ENCODE data around the gene RELT. TPM values are rescaled to one million over a fixed set of nuclear protein-coding genes. Genes with fewer than 3 reads are reported as not detected.

RELT gene
- total and polyA plus RNA-seq, 2 experiments from 2014 or later = 2.0 to 6.3 TPM

DNA sequence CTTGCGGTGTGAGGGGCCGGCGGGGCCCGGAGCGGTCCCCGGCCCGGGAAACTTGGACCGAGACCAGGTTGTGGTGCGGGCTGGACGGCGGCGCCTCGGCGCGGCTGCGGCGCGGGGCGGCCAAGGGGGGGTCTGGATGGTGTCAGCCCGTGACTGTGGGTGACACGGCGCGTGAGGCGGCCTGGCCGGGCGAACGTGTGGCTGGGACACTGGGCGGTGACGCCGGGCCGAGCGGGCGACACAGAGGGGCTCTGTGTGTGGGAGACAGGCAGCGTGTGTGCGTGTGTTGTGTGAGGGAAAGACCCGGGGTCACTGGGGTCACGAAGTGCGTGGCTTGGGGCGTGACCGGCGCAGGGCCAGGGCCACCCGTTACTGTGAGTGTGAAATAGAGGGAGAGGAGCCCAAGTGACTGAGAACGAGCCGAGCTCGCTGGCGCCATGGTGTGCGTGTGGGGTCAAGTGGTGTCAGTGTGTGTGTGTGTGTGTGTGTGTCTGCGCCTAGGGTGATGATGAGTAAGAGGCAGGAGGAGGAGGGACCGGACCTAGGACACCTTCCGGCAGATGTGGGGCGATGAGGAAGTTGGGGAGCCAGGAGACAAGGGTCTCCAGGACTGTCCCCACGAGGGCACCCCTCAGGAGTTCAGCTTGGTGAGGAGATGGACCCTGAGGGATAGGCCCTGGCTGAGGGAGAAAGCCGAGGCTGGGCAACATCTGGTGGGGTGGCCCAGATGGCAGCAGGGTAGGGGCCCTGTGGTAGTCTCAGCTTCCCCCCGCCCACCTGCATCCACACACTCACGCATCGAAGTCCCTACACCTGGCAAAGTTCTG is 817 bp downstream of the RELT start (continued):
- TF ChIP-seq, protein P1, sequence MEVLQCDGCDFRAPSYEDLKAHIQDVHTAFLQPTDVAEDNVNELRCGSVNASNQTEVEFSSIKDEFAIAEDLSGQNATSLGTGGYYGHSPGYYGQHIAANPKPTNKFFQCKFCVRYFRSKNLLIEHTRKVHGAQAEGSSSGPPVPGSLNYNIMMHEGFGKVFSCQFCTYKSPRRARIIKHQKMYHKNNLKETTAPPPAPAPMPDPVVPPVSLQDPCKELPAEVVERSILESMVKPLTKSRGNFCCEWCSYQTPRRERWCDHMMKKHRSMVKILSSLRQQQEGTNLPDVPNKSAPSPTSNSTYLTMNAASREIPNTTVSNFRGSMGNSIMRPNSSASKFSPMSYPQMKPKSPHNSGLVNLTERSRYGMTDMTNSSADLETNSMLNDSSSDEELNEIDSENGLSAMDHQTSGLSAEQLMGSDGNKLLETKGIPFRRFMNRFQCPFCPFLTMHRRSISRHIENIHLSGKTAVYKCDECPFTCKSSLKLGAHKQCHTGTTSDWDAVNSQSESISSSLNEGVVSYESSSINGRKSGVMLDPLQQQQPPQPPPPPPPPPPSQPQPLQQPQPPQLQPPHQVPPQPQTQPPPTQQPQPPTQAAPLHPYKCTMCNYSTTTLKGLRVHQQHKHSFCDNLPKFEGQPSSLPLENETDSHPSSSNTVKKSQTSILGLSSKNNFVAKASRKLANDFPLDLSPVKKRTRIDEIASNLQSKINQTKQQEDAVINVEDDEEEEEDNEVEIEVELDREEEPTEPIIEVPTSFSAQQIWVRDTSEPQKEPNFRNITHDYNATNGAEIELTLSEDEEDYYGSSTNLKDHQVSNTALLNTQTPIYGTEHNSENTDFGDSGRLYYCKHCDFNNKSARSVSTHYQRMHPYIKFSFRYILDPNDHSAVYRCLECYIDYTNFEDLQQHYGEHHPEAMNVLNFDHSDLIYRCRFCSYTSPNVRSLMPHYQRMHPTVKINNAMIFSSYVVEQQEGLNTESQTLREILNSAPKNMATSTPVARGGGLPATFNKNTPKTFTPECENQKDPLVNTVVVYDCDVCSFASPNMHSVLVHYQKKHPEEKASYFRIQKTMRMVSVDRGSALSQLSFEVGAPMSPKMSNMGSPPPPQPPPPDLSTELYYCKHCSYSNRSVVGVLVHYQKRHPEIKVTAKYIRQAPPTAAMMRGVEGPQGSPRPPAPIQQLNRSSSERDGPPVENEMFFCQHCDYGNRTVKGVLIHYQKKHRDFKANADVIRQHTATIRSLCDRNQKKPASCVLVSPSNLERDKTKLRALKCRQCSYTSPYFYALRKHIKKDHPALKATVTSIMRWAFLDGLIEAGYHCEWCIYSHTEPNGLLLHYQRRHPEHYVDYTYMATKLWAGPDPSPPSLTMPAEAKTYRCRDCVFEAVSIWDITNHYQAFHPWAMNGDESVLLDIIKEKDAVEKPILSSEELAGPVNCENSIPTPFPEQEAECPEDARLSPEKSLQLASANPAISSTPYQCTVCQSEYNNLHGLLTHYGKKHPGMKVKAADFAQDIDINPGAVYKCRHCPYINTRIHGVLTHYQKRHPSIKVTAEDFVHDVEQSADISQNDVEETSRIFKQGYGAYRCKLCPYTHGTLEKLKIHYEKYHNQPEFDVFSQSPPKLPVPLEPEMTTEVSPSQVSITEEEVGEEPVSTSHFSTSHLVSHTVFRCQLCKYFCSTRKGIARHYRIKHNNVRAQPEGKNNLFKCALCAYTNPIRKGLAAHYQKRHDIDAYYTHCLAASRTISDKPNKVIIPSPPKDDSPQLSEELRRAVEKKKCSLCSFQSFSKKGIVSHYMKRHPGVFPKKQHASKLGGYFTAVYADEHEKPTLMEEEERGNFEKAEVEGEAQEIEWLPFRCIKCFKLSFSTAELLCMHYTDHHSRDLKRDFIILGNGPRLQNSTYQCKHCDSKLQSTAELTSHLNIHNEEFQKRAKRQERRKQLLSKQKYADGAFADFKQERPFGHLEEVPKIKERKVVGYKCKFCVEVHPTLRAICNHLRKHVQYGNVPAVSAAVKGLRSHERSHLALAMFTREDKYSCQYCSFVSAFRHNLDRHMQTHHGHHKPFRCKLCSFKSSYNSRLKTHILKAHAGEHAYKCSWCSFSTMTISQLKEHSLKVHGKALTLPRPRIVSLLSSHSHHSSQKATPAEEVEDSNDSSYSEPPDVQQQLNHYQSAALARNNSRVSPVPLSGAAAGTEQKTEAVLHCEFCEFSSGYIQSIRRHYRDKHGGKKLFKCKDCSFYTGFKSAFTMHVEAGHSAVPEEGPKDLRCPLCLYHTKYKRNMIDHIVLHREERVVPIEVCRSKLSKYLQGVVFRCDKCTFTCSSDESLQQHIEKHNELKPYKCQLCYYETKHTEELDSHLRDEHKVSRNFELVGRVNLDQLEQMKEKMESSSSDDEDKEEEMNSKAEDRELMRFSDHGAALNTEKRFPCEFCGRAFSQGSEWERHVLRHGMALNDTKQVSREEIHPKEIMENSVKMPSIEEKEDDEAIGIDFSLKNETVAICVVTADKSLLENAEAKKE (CRISPR knock-in tag; IDR thresholded peaks at IDR 0.05) = no peak
- TF ChIP-seq CREB1 (CRISPR knock-in tag; IDR thresholded peaks at IDR 0.05; ENCODE audit: low read depth) = no peak
- TF ChIP-seq NANOG (IDR thresholded peaks at IDR 0.05; ENCODE audit: borderline replicate concordance) = no peak
- no peak for TF ChIP-seq STAT1 (IDR thresholded peaks at IDR 0.05; ENCODE audit: unreplicated experiment)
- TF ChIP-seq, protein P2, sequence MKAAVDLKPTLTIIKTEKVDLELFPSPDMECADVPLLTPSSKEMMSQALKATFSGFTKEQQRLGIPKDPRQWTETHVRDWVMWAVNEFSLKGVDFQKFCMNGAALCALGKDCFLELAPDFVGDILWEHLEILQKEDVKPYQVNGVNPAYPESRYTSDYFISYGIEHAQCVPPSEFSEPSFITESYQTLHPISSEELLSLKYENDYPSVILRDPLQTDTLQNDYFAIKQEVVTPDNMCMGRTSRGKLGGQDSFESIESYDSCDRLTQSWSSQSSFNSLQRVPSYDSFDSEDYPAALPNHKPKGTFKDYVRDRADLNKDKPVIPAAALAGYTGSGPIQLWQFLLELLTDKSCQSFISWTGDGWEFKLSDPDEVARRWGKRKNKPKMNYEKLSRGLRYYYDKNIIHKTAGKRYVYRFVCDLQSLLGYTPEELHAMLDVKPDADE (IDR thresholded peaks at IDR 0.05) = no peak

DNA sequence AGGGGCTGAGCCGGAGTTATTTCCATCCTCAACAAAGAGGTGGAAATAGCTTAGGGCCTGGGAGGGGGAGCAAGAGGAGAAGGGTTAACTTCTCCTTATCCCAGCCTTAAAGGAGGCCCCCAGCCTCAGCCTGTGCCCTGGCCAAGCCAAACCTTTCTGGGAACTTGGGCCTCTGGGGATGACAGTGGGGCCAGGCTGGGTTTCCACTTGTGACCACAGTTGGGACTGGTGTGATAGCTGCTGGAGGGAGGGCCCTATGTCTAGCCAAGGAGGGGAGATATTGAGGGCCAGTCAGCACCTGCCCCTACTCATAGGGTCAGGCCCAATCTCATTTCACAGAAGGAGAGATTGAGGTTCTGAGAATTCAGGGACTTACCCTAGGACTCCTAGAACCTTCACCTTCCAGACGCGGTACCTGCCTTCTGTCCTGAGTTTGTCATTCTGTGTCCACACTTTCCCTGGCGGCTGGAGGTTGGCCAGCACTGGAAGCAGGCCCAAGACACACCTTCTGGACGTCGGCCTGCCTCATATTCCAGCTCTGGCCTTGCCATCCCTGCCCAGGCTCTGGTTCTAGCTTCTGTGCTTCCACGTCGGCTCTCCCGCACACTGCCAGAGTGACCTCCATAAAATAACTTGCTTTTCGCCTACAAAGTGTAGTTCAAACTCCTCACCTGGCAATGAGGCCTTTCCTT is 3.1 kb downstream of the RELT start:
- no peaks in the 10 kb centered on the region for H3K36me3 Mint-ChIP-seq (ENCODE audit: low read depth)
- H3F3A ChIP-seq (replicated peaks; ENCODE audit: low read depth) = no peaks in the 10 kb centered on the region
- H2AFZ ChIP-seq = no peak overlapping the region
- no peak overlapping the region for H3K27ac Mint-ChIP-seq
- H3K4me3 Mint-ChIP-seq = no peak overlapping the region
- H3K79me2 ChIP-seq (replicated peaks; ENCODE audit: insufficient read depth) = no peaks in the 10 kb centered on the region; the same call in 1 of the 2 replicates
- no peak overlapping the region for H3K27ac ChIP-seq (ENCODE audit: low read depth)
- ATAC-seq (no peak), DNase-seq (ENCODE audit: low spot score) (no peak)
- H3K4me2 ChIP-seq = no peak overlapping the region
- peaks cover 7% of the 10 kb centered on the region for H3K4me1 ChIP-seq (ENCODE audit: insufficient read depth)
- H3K9me2 ChIP-seq (ENCODE audit: insufficient read depth) = no peaks in the 10 kb centered on the region
- no peaks in the 10 kb centered on the region for H3K36me3 ChIP-seq (ENCODE audit: insufficient read depth)
- H4K20me1 ChIP-seq (replicated peaks; ENCODE audit: insufficient read depth) = peaks cover 2% of the 10 kb centered on the region; the same call in 1 of the 2 replicates
- H3K4me1 Mint-ChIP-seq = peaks cover 26% of the 10 kb centered on the region
- no peak overlapping the region for H3K4me3 ChIP-seq
- H3K27me3 ChIP-seq (ENCODE audit: insufficient read depth) = peaks cover 13% of the 10 kb centered on the region; the same call in 1 of the 2 replicates
- no peaks in the 10 kb centered on the region for H3K9me3 Mint-ChIP-seq
- peaks cover 28% of the 10 kb centered on the region for H3K27me3 Mint-ChIP-seq (ENCODE audit: insufficient read depth, low read depth, poor library complexity)
- TF ChIP-seq NANOG (IDR thresholded peaks at IDR 0.05; ENCODE audit: borderline replicate concordance) = no peak
- TF ChIP-seq EZH2phosphoT487 (IDR thresholded peaks at IDR 0.05; ENCODE audit: unreplicated experiment) = no peak
- no peak for TF ChIP-seq ZNF331 (CRISPR knock-in tag; IDR thresholded peaks at IDR 0.05; ENCODE audit: low read depth)

All from GM23338 (cell line).